Neural progenitor cell (in vitro differentiated cells): ENCODE results near the gene PHKA2. TPM values are rescaled to one million over a fixed set of nuclear protein-coding genes. Genes with fewer than 3 reads are reported as not detected.

Experiments used
- DNase-seq: peaks from one replicate; pipeline ENCODE4 v3.0.0-alpha.2; 2016; ENCODE audit warnings: low spot score
- H2AFZ ChIP-seq: fragments of 200-600 bp; sonication (generic); replicated peaks from 2 replicates; pipeline ENCODE4 v1.6.1; 2016; ENCODE audit warnings: antibody characterized with exemption
- H3F3A ChIP-seq: fragments of 200-600 bp; sonication (generic); 2 replicates; pipeline ENCODE4 v1.6.1; 2016; ENCODE audit warnings: antibody characterized with exemption, low read depth
- H3K27ac ChIP-seq: fragments of 200-600 bp; sonication (generic); 2 replicates; pipeline ENCODE4 v1.5.1; 2016; ENCODE audit warnings: mild to moderate bottlenecking
- H3K27me3 ChIP-seq: fragments of 200-600 bp; sonication (generic); 2 replicates; pipeline ENCODE4 v1.6.1; 2016; ENCODE audit warnings: mild to moderate bottlenecking, moderate library complexity
- H3K36me3 ChIP-seq: fragments of 200-600 bp; sonication (generic); 2 replicates; pipeline ENCODE4 v1.5.1; 2016
- H3K4me1 ChIP-seq: fragments of 200-600 bp; sonication (generic); 2 replicates; pipeline ENCODE4 v1.6.1; 2016; ENCODE audit warnings: mixed run types
- H3K4me2 ChIP-seq: fragments of 200-600 bp; sonication (generic); 2 replicates; pipeline ENCODE4 v1.6.1; 2016
- H3K4me3 ChIP-seq: fragments of 200-600 bp; sonication (generic); 2 replicates; pipeline ENCODE4 v1.5.1; 2016
- H3K79me2 ChIP-seq: fragments of 200-600 bp; sonication (generic); 2 replicates; pipeline ENCODE4 v1.6.1; 2016; ENCODE audit warnings: low read depth
- H3K9ac ChIP-seq: fragments of 200-600 bp; sonication (generic); 2 replicates; pipeline ENCODE4 v1.6.1; 2016
- H3K9me3 ChIP-seq: fragments of 200-600 bp; sonication (generic); 2 replicates; pipeline ENCODE4 v1.5.1; 2016; ENCODE audit warnings: low read depth
- H4K20me1 ChIP-seq: fragments of 200-600 bp; sonication (generic); 2 replicates; pipeline ENCODE4 v1.6.1; 2016; ENCODE audit warnings: low read depth
- H3K27ac Mint-ChIP-seq: 3 replicates; pipeline ENCODE4 v1.8.0; 2021; ENCODE audit warnings: mixed read lengths
- H3K27me3 Mint-ChIP-seq: 2 replicates; pipeline ENCODE4 v1.8.0; 2022; ENCODE audit warnings: low read depth, mild to moderate bottlenecking, inconsistent platforms, moderate library complexity, mixed read lengths; ENCODE audit not compliant: insufficient read depth
- H3K36me3 Mint-ChIP-seq: 3 replicates; pipeline ENCODE4 v1.8.0; 2021; ENCODE audit warnings: mixed read lengths
- H3K4me1 Mint-ChIP-seq: 3 replicates; pipeline ENCODE4 v1.8.0; 2021; ENCODE audit warnings: mixed read lengths
- H3K4me3 Mint-ChIP-seq: 3 replicates; pipeline ENCODE4 v1.8.0; 2021; ENCODE audit warnings: mild to moderate bottlenecking, moderate library complexity, mixed read lengths
- H3K9me3 Mint-ChIP-seq: 3 replicates; pipeline ENCODE4 v1.8.0; 2020; ENCODE audit warnings: mixed read lengths
- CTCF ChIP-seq: fragments of 200-600 bp; sonication (generic); IDR thresholded peaks from 2 replicates; pipeline ENCODE4 v1.5.1; 2017; ENCODE audit warnings: antibody characterized with exemption, mild to moderate bottlenecking
- EZH2 ChIP-seq: fragments of 200-600 bp; sonication (generic); IDR thresholded peaks from 2 replicates; pipeline ENCODE4 v1.6.1; 2017; ENCODE audit warnings: antibody characterized with exemption, mild to moderate bottlenecking, moderate library complexity
- EZH2phosphoT487 ChIP-seq: fragments of 200-600 bp; sonication (generic); IDR thresholded peaks from 2 replicates; pipeline ENCODE4 v1.6.1; 2017; ENCODE audit warnings: antibody characterized with exemption
- total RNA-seq: library from RNA; depleted of rRNA; stranded (reverse); fragments of >200 nt; gene quantifications from 2 replicates; pipeline ENCODE4 v1.2.3, GENCODE V29; 2015; ENCODE audit warnings: low replicate concordance

The PHKA2 gene
- total RNA-seq, 1 donor from 2014 or later, result 18.2 TPM

- Histone ChIP-seq H2AFZ (no peak overlapping the region), H3K4me1 (no peaks in the 10 kb centered on the region), H3K79me2 (no peaks in the 10 kb centered on the region), H3K9ac (no peak overlapping the region), H3K4me3 (no peak overlapping the region), H3K9me3 (no peaks in the 10 kb centered on the region), H3F3A (no peaks in the 10 kb centered on the region), H3K36me3 (no peaks in the 10 kb centered on the region), H3K27ac (no peak overlapping the region), H3K4me2 (peak overlapping the region; percentile 58), H4K20me1 (no peaks in the 10 kb centered on the region), H3K27me3 (peaks cover 17% of the 10 kb centered on the region)
- Mint-ChIP-seq H3K27ac (no peak overlapping the region), H3K9me3 (peaks cover 15% of the 10 kb centered on the region), H3K36me3 (no peaks in the 10 kb centered on the region), H3K27me3 (peaks cover 15% of the 10 kb centered on the region), H3K4me3 (no peak overlapping the region), H3K4me1 (peaks cover 12% of the 10 kb centered on the region)
- DNase-seq, result no peak
- TF ChIP-seq EZH2, result no peak
- TF ChIP-seq CTCF, result no peak
- no peak for TF ChIP-seq EZH2phosphoT487
These were observed 98.4 kb downstream of the PHKA2 start for GRCh38 chrX:18885328-18886004.

- Mint-ChIP-seq H3K9me3 (peaks cover 15% of the 10 kb centered on the region), H3K36me3 (no peaks in the 10 kb centered on the region), H3K27ac (no peak overlapping the region), H3K27me3 (peaks cover 15% of the 10 kb centered on the region), H3K4me1 (peaks cover 12% of the 10 kb centered on the region), H3K4me3 (no peak overlapping the region)
- no peak for DNase-seq
- peaks cover 17% of the 10 kb centered on the region for H3K27me3 ChIP-seq
- H2AFZ ChIP-seq, result no peak overlapping the region
- no peak overlapping the region for H3K9ac ChIP-seq
- TF ChIP-seq CTCF, result no peak
- H4K20me1 ChIP-seq, result no peaks in the 10 kb centered on the region
- no peak overlapping the region for H3K4me3 ChIP-seq
- no peaks in the 10 kb centered on the region for H3K36me3 ChIP-seq
- no peaks in the 10 kb centered on the region for H3K79me2 ChIP-seq
- no peak overlapping the region for H3K27ac ChIP-seq
- H3K4me1 ChIP-seq, result no peaks in the 10 kb centered on the region
- no peaks in the 10 kb centered on the region for H3K9me3 ChIP-seq
- H3F3A ChIP-seq, result no peaks in the 10 kb centered on the region
- H3K4me2 ChIP-seq, result no peak overlapping the region
These were observed 99.0 kb downstream of the PHKA2 start for GRCh38 chrX:18884916-18885315.

- Histone ChIP-seq H3K9me3 (no peaks in the 10 kb centered on the region), H3K36me3 (no peaks in the 10 kb centered on the region), H3K27me3 (peaks cover 17% of the 10 kb centered on the region), H3K9ac (no peak overlapping the region), H3K4me3 (no peak overlapping the region), H3K4me1 (no peaks in the 10 kb centered on the region), H3F3A (no peaks in the 10 kb centered on the region), H3K27ac (no peak overlapping the region), H4K20me1 (no peaks in the 10 kb centered on the region), H2AFZ (no peak overlapping the region), H3K79me2 (no peaks in the 10 kb centered on the region), H3K4me2 (no peak overlapping the region)
- Mint-ChIP-seq H3K9me3 (peaks cover 15% of the 10 kb centered on the region), H3K27me3 (peaks cover 15% of the 10 kb centered on the region), H3K4me1 (peaks cover 12% of the 10 kb centered on the region), H3K27ac (peak overlapping the region; percentile 9), H3K36me3 (no peaks in the 10 kb centered on the region), H3K4me3 (no peak overlapping the region)
- TF ChIP-seq EZH2 (no peak), CTCF (no peak), EZH2phosphoT487 (no peak)
- no peak for DNase-seq
These were observed 99.8 kb downstream of the PHKA2 start for GRCh38 chrX:18883961-18884765.
